ENCODE data around the gene RBAK.

The RBAK gene

GRCh38 chr7:5045558-5046396 lies at the start of gene RBAK:
Gene RBAK (plus strand): TSS chr7:5045860. CDS start chr7:5048077, 2,217 bp downstream.
- H3K27ac ChIP-seq = peak within 1 kb of the TSS; percentile 60; the same call in 1 of the 2 replicates
- peak within 1 kb of the TSS; percentile 98 for H3K9ac ChIP-seq (ENCODE audit: insufficient read length)
- TF ChIP-seq FOXP2 (optimal IDR thresholded peaks at IDR 0.05; ENCODE audit: control extremely low read depth, extremely low read length, insufficient read depth) (no peak), EZH2 (IDR thresholded peaks at IDR 0.05) (no peak), POLR2AphosphoS5 (IDR thresholded peaks at IDR 0.05; ENCODE audit: borderline replicate concordance, low read depth, low read length) (peak; percentile 95)
- peaks cover 32% of the 10 kb centered on the region for H3K36me3 ChIP-seq (ENCODE audit: insufficient read depth, low read length)
- peak within 1 kb of the TSS; percentile 99 for H3K4me3 ChIP-seq
- no peaks in the 10 kb centered on the region for H3K9me3 ChIP-seq (ENCODE audit: low read depth, low read length)
- peak; percentile 26 for DNase-seq (ENCODE audit: low read depth, low spot score)

GRCh38 chr7:4996696-4997222 lies 48.9 kb upstream of the RBAK start:
- no peaks in the 10 kb centered on the region for H3K9me3 ChIP-seq (ENCODE audit: low read depth, low read length)
- no peak for DNase-seq (ENCODE audit: low read depth, low spot score)
- H3K27ac ChIP-seq = no peak overlapping the region
- H3K4me3 ChIP-seq = no peak overlapping the region
- peaks cover 51% of the 10 kb centered on the region for H3K36me3 ChIP-seq (ENCODE audit: insufficient read depth, low read length)
- TF ChIP-seq POLR2AphosphoS5 (IDR thresholded peaks at IDR 0.05; ENCODE audit: borderline replicate concordance, low read depth, low read length) = no peak
- TF ChIP-seq EZH2 (IDR thresholded peaks at IDR 0.05) = no peak
- H3K9ac ChIP-seq (ENCODE audit: insufficient read length) = no peak overlapping the region

GRCh38 chr7:4998244-4998643 lies 47.4 kb upstream of the RBAK start:
- TF ChIP-seq POLR2AphosphoS5 (IDR thresholded peaks at IDR 0.05; ENCODE audit: borderline replicate concordance, low read depth, low read length) (no peak), EZH2 (IDR thresholded peaks at IDR 0.05) (no peak), FOXP2 (optimal IDR thresholded peaks at IDR 0.05; ENCODE audit: control extremely low read depth, extremely low read length, insufficient read depth) (no peak)
- H3K9ac ChIP-seq (ENCODE audit: insufficient read length) = no peak overlapping the region
- no peak overlapping the region for H3K27ac ChIP-seq
- no peaks in the 10 kb centered on the region for H3K9me3 ChIP-seq (ENCODE audit: low read depth, low read length)
- H3K4me3 ChIP-seq = no peak overlapping the region
- DNase-seq (ENCODE audit: low read depth, low spot score) = no peak
- peaks cover 43% of the 10 kb centered on the region for H3K36me3 ChIP-seq (ENCODE audit: insufficient read depth, low read length)

- Histone ChIP-seq H3K9ac (ENCODE audit: insufficient read length) (no peak overlapping the region), H3K9me3 (ENCODE audit: low read depth, low read length) (no peaks in the 10 kb centered on the region), H3K36me3 (ENCODE audit: insufficient read depth, low read length) (peaks cover 36% of the 10 kb centered on the region), H3K4me3 (no peak overlapping the region), H3K27ac (0 out of 2 replicates have a peak overlapping the region, but pooled peaks have one; percentile 25)
- no peak for DNase-seq (ENCODE audit: low read depth, low spot score)
- no peak for TF ChIP-seq FOXP2 (optimal IDR thresholded peaks at IDR 0.05; ENCODE audit: control extremely low read depth, extremely low read length, insufficient read depth)
- no peak for TF ChIP-seq EZH2 (IDR thresholded peaks at IDR 0.05)
- TF ChIP-seq POLR2AphosphoS5 (IDR thresholded peaks at IDR 0.05; ENCODE audit: borderline replicate concordance, low read depth, low read length) = no peak
Observed at GRCh38 chr7:4998910-4999309, 46.8 kb upstream of the RBAK start.

- Histone ChIP-seq H3K4me3 (no peak overlapping the region), H3K9ac (ENCODE audit: insufficient read length) (no peak overlapping the region), H3K9me3 (ENCODE audit: low read depth, low read length) (no peaks in the 10 kb centered on the region), H3K27ac (0 out of 2 replicates have a peak overlapping the region, but pooled peaks have one; percentile 25), H3K36me3 (ENCODE audit: insufficient read depth, low read length) (peaks cover 31% of the 10 kb centered on the region)
- TF ChIP-seq POLR2AphosphoS5 (IDR thresholded peaks at IDR 0.05; ENCODE audit: borderline replicate concordance, low read depth, low read length) (no peak), FOXP2 (optimal IDR thresholded peaks at IDR 0.05; ENCODE audit: control extremely low read depth, extremely low read length, insufficient read depth) (no peak), EZH2 (IDR thresholded peaks at IDR 0.05) (no peak)
- no peak for DNase-seq (ENCODE audit: low read depth, low spot score)
Observed at GRCh38 chr7:4999369-4999950, 46.2 kb upstream of the RBAK start.

GRCh38 chr7:5001003-5001402 lies 44.7 kb upstream of the RBAK start:
- DNase-seq (ENCODE audit: low read depth, low spot score) = no peak
- no peak overlapping the region for H3K9ac ChIP-seq (ENCODE audit: insufficient read length)
- H3K27ac ChIP-seq = 0 out of 2 replicates have a peak overlapping the region, but pooled peaks have one; percentile 46
- H3K36me3 ChIP-seq (ENCODE audit: insufficient read depth, low read length) = peaks cover 24% of the 10 kb centered on the region
- H3K9me3 ChIP-seq (ENCODE audit: low read depth, low read length) = no peaks in the 10 kb centered on the region
- TF ChIP-seq POLR2AphosphoS5 (IDR thresholded peaks at IDR 0.05; ENCODE audit: borderline replicate concordance, low read depth, low read length) = no peak
- no peak for TF ChIP-seq FOXP2 (optimal IDR thresholded peaks at IDR 0.05; ENCODE audit: control extremely low read depth, extremely low read length, insufficient read depth)
- TF ChIP-seq EZH2 (IDR thresholded peaks at IDR 0.05) = no peak
- no peak overlapping the region for H3K4me3 ChIP-seq

- H3K9me3 ChIP-seq (ENCODE audit: low read depth, low read length) = no peaks in the 10 kb centered on the region
- peaks cover 17% of the 10 kb centered on the region for H3K36me3 ChIP-seq (ENCODE audit: insufficient read depth, low read length)
- H3K27ac ChIP-seq = no peak overlapping the region
- H3K4me3 ChIP-seq = no peak overlapping the region
- no peak overlapping the region for H3K9ac ChIP-seq (ENCODE audit: insufficient read length)
- no peak for TF ChIP-seq FOXP2 (optimal IDR thresholded peaks at IDR 0.05; ENCODE audit: control extremely low read depth, extremely low read length, insufficient read depth)
- TF ChIP-seq POLR2AphosphoS5 (IDR thresholded peaks at IDR 0.05; ENCODE audit: borderline replicate concordance, low read depth, low read length) = no peak
- TF ChIP-seq EZH2 (IDR thresholded peaks at IDR 0.05) = no peak
- DNase-seq (ENCODE audit: low read depth, low spot score) = no peak
Observed at GRCh38 chr7:5001911-5002310, 43.7 kb upstream of the RBAK start.

- no peak overlapping the region for H3K4me3 ChIP-seq
- H3K9ac ChIP-seq (ENCODE audit: insufficient read length) = no peak overlapping the region
- H3K27ac ChIP-seq = no peak overlapping the region
- no peak for DNase-seq (ENCODE audit: low read depth, low spot score)
- H3K36me3 ChIP-seq (ENCODE audit: insufficient read depth, low read length) = peaks cover 26% of the 10 kb centered on the region
- TF ChIP-seq EZH2 (IDR thresholded peaks at IDR 0.05) = no peak
- no peak for TF ChIP-seq POLR2AphosphoS5 (IDR thresholded peaks at IDR 0.05; ENCODE audit: borderline replicate concordance, low read depth, low read length)
- no peak for TF ChIP-seq FOXP2 (optimal IDR thresholded peaks at IDR 0.05; ENCODE audit: control extremely low read depth, extremely low read length, insufficient read depth)
- H3K9me3 ChIP-seq (ENCODE audit: low read depth, low read length) = no peaks in the 10 kb centered on the region
Observed at GRCh38 chr7:5005066-5005465, 40.6 kb upstream of the RBAK start.

Data from SK-N-MC (cell line).